ENCODE data around the gene RBKS.
"Not testable (repeated sequence)": the region's sequence is repeated elsewhere in the genome, so short reads cannot be mapped to it uniquely, and the experiment has no call there.

RBKS gene

DNA sequence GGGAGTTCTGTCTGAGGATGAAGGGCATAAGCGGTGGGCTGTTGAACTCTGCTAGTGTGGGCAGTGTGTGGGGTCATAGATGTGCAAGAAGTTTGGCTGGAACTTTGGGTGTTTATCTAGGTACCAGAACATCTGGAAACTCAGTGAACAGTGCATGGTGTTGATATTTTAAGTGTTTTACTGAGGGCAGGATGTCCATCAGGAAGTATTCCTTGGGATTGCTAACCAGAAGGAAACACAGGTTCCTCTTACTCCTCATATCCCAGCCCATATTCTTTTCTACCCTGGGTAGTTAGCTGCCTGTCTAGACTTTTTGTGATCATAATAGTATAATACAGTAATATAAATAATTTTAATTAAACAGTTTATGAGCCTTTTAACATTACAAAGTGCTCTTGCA is 15.9 kb upstream of the RBKS start:
- no peak for DNase-seq (ENCODE audit: low read depth)

DNA sequence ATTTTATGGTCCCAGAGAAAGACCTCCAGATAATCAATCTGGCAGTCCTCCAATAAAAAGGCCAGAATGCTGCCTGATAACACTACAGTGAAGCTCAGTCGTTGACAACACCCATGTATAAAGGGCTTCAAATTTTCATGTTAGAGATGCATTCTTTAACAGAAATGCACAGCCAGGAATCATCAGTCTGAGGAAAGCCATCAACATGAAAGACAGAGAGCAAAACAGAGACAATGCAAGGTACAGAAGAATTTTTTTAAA is 14.1 kb upstream of the RBKS start:
- no peak for DNase-seq (ENCODE audit: low read depth)

DNA sequence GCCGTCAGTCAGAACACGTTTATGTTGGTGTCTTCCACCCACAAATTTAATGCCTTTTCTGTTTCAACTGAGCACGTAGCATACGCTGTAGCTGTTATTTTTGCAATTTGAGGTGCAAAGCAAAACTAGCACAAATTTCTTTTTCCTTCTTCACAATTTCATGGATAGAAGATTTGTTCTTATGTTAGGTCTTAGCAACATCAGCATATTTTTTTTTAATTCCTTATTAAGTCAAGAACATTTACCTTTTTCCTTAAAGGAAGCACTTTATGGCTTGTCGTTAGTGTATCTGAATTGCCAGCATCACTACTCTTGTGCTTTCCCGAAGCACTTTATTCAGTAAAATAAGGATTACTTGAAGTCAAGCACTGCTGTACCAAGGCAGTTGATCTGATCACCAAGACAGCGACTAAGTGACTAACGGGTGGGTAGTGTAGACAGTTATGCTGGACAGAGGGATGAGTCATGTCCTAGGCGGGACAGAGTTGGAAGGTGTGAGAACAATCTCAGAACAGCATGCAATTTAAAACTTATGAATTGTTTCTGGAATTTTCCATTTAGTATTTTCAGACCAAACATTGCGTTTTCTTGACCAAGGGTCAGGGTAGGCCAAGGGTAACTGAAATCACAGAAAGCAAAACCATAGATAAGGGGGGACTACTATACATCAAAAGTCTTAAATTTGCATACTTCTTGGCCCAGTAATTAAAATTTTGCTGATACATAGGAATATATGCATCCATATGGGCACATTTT is 13.6 kb upstream of the RBKS start:
- no peak for DNase-seq (ENCODE audit: low read depth)

DNA sequence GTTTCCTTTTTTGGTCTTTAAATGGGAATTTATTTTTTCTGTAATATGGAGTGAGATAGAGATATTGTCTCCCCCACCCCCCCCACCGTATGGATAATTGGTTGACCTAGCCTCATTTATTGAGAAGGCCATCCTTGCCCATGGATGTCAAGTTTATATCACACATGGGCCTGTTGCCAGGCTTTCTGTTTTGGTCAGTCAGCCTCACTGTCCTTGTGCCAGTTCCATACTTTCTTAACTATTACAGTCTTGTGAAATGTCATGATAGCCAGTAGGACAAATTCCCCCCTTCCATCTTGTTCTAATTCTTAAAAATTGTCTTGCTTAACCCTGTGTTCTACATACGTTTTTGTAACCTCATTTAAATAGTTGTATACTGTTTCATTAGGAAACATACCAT is 12.8 kb upstream of the RBKS start:
- no peak for DNase-seq (ENCODE audit: low read depth)

DNA sequence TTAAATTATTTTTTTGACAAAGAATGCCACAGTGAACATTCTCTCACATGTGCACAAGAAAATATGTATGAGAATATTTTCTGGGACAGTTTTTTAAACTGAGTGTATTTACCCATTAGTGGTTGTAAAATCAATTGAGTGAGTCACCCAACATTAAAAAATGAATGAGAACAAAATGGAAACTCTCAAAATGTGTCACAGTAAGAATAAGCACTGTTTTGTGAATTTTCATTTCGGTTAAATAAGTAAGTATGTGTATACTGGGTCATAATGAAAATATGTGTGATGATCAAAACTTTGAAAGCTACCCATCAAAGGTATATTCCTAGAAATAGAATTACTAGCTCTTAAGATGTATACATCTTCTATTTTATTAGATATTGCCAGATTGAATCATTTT is 11.9 kb upstream of the RBKS start:
- DNase-seq (ENCODE audit: low read depth) = no peak

DNA sequence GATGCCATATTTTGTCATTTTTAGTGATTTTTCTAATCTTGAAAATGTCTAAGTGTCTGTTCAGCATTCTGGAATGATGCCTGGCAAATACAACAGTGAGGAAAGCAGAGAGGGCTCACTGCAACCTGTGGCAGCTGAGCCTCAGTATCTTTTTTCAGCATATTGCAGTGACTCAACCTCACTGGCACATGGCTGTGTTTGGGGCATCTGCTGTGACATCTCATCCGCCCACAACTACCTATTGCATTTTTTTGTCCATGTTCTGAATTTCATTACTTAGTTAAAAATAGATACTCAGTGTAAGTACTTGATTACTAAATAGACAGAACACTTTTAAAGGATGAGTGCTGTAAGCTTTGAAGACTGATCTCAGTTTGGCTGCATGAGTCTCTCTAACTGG is 11.0 kb upstream of the RBKS start:
- DNase-seq (ENCODE audit: low read depth) = no peak

DNA sequence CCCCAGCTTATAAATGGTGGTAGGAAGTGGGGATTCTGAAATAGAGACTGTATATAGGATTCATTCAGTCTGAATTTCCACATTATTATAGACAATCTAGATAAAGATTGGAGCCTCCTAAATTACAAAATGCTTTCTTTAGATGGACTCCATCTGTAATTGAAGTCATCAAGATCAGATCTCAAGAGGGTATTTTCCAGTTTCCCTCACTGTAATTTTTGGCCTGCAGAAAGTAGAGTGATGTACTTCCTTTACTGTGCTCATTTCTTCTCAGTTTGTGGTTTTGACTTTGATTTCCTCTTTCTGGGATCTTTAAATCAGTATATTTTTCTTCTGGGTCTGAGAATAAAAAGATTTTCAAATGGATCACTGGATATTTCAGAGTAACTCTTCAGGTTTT is 7.5 kb upstream of the RBKS start:
- DNase-seq (ENCODE audit: low read depth) = no peak

DNA sequence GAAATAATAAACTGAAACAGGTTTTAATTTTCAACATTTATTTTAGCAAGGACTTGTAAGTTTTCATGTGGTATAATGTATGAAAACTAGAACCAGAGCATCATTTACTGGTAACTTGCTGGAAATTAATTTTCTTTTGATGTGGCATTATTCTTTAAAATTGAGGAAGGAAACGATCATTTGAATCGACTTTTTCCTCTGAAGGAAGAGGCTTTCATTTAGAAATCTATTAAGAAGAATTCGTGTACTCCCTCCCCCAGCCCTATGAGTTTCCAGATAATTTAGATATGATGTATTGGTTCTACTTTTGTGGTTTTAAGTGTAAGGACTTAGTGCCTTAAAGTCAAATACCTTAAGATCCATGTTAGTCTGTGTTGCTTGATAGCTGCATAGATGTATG is 2.8 kb upstream of the RBKS start:
- no peak for DNase-seq (ENCODE audit: low read depth)

DNA sequence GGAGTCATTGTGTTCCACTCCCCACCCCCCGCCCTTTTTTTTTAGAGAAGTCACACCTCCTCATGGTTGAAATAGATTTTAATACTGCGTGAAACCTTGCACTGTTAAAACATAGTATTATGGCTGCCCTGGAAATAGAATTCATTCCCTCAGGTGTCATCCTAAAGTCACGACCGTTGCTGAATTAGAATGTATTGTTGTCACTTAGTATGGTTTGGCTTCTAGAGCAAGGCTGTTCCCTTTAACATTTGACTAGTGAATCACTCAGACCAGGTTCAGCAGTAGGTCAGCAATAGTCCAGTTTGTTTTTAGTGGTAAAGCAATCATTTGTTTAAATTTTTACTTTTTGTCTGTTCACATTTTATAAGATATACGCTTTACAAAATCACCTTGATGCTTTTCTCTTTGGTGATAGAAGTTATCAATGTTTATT is 1.5 kb upstream of the RBKS start:
- DNase-seq (ENCODE audit: low read depth) = no peak

DNA sequence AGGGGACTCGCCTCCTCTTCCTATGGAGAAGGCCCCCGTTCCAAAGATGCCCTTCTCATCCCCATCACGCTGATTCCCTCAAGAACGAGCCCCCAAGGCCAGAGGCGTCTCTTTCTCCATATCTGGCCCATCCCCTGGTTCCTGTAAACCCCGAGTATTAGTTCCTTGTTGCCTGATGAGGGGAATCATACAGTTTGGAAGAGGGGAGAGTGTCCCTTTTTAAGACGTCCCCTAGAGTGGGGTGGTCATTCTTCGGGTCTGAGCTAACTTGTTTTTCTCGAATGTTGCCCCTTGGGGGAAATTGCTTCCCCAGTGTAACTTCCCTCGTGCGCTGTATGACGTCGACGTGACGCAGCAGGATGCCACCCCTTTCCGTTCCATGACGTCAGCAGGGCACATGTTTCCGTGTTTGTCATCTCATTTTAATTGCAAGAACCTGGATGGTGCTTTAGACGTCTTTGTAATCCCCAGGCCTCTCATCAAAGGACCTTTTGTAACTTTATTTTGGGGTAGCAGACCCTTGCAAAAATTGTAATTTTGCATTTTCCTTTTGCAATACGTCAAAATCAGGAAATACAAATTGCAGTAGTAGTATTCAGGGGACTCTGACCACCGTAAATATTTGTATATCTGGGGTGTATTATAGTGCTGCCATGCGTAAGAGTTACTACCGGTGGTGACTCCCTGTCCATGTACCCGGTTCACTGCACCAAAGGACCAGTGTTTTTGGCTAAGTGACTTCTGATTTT is 911 bp upstream of the RBKS start:
- DNase-seq (ENCODE audit: low read depth) = peak; percentile 77

DNA sequence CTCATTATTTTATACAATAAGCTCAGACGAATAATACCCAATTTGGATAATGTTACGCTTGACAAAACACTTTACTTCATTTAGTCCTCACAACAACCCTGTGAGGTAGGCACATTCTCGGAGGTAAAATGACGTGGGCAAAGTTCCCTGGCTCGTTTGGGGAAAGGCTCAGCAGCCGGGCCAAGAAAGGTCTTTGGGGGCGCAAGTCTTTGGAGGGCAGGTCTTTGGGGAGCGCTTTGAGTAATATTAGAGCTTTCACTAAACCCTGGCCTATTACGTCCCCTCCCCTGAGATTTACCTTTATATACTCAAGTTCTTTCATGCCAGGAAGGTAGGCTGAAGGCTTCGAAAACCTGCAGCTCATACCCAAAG is 427 bp downstream of the RBKS start:
- DNase-seq (ENCODE audit: low read depth) = no peak

DNA sequence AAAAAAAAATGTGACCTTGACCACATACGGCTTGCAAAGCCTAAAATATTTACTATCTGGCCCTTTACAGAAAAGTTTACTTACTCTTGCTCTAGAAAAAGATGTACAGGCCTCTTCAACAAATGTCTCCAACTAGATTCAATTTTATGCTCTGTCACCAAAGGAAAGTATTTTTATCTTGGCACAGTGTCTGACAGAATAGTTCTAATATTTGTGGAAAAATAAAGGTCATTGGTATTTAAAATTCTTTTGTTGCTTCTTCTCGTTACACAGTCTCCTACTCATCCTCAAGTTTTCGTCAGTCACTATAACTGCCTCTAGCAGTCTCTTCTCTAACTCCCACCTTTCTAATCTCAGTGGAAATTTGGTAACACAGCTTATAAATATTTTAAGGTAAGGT is 1.4 kb downstream of the RBKS start:
- no peak for DNase-seq (ENCODE audit: low read depth)

DNA sequence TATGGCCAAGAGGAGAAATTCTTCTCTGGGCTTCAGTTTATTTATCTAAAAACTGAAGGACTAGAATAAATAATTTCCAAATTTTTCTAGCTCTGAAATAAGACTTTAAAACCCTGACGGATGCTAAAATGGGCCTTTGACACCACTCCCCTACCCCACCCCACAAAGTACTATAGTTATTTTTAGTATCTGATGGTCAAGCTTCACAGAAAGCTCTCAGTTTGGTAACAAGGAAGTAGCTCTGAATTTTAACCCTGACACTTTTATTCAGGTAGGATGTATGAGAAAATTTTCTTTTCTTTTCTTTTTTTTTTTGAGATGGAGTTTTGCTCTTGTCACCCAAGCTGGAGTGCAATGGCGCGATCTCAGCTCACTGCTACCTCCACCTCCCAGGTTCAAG is 2.4 kb downstream of the RBKS start:
- DNase-seq (ENCODE audit: low read depth) = no peak

DNA sequence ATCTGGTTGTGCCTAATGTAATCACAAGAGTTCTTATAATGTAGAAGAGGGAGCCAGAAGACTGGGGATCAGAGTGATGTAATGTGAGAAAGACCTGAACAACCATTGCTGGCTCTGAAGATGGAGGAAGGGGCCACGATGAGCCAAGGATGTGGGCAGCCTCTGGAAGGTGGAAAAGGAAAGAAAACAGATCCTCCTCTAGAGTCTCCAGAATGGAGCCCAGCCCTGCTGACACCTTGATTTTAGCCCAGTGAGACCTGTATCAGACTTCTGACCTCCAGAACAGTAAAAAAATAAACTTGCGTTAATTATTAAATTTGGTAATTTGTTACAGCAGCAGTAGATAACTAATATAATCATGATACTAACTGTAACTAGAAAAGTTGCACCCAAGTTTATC is 3.1 kb downstream of the RBKS start:
- no peak for DNase-seq (ENCODE audit: low read depth)

DNA sequence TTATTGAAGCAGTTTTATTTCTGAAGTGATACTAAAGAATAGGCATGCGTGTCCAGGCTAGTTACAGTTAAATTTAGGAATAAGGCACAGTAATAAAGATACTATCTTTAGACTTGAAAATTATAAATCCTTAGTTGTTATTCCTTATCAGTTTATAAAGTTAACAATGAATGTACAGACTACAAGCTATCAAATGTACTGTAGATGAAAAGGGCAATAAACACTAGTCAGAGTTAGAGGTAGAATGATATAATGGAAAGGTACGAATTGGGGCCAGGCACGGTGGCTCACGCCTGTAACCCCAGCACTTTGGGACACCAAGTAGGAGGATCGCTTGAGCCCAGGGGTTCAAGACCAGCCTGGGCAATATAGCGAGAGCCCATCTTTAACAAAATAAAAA is 3.9 kb downstream of the RBKS start:
- DNase-seq (ENCODE audit: low read depth) = no peak

DNA sequence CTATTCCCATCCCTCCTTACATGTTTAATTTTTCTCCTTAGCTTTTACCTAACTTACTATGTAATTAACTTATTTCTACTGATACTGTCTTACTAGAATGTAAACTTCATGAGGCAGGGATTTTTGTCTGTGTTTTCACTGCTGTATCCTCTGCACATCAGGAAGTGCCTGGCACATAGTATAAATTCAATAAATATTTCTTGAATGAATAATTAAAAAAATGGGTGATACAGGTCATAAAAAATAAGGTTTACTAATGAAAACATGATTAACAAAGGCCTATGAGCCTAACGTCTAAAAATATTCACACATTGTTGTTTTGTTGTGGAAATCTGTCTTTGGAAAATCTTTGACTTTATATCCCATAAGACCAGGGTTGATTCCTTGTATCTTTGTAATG is 4.5 kb downstream of the RBKS start:
- DNase-seq (ENCODE audit: low read depth) = no peak

DNA sequence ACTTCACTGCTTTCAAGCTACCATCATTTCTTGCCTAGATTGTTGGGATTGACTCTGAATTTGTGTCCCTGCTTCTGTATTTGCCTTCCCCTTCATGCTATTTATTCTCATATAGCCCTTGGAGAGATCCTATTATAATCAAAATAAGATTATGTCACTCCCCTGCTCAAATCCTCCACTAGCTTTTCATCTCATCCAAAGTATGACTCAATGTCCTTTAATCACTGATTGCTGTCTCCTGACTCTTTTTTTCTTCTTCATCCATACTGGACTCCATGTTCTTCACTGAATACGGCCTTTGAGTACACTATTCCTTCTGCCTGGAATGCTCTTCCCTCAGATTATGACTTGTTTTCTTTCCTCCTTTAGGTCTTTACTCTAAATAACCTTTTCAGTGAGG is 5.0 kb downstream of the RBKS start:
- no peak for DNase-seq (ENCODE audit: low read depth)

DNA sequence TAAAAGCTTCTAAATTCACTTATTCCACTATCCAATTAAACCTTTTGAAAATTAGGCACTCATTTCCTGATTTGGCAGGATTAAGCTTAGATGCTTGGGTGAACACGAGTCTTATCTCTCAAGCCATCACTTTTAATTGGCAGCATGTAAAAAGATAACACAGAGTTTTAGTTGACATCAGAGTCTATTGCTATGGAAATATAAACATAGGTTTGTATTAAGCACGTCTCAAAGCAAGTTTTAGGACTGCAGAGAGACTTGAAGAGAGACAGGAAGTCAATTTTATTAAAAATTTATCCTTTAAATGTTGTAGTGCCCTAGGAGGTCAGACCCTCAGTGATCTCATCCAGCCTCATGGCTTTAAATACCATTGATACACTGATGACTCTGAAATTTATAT is 5.6 kb downstream of the RBKS start:
- no peak for DNase-seq (ENCODE audit: low read depth)

DNA sequence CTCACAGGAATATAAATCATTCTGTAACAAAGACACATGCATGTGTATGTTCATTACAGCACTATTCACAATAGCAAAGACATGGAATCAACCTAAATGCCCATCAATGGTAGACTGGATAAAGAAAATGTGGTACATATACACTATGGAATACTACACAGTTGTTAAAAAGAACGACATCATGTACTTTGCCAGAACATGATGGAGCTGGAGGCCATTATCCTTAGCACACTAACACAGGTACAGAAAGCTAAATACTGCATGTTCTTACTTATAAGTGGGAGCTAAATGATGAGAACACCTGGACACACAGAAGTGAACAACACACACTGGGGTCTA is 7.6 kb downstream of the RBKS start:
- DNase-seq (ENCODE audit: low read depth) = not testable (repeated sequence)

DNA sequence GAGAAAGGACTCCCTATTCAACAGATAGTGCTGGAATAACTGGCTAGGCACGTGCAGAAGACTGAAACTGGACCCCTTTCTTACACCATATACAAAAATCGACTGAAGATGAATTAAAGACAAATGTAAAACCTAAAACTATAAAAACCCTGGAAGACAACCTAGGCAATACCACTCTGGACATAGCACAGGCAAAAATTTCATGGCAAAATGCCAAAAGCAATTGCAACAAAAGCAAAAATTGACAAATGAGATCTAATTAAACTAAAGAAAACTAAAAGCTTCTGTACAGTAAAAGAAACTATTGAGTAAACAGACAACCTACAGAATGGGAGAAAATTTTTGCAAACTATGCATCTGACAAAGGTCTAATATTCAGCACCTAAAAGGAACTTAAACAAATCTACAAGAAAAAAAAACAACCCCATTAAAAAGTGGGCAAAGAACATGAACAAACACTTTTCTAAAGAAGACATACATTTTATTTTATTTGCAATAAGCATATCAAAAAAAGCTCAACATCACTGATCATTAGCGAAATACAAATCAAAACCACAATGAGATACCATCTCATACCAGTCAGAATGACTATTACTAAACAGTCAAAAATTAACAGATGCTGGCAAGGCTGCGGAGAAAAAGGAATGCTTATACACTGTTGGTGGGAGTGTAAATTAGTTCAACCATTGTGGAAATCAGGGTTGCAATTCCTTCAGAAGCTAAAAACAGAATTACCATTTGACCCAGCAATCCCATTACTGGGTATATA is 8.2 kb downstream of the RBKS start:
- DNase-seq (ENCODE audit: low read depth) = not testable (repeated sequence)

DNA sequence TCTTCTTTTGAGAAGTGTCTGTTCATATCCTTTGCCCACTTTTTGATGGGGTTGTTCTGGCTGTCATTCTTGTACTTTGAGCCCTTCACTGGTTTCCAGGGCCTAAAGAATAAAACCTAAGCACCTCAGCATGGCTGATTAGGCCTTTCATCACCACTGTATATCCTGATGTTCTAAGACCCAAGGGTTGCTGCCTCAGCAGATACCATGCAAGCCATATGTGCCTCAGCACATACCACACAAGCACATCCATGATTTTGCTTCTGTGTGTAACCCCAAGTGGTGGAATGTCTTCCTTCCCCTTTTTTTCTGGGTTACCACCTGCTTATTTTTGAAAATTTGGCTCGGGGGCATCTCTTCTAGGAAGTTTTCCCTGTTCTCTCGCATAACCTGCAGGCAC is 11.4 kb downstream of the RBKS start:
- DNase-seq (ENCODE audit: low read depth) = no peak

DNA sequence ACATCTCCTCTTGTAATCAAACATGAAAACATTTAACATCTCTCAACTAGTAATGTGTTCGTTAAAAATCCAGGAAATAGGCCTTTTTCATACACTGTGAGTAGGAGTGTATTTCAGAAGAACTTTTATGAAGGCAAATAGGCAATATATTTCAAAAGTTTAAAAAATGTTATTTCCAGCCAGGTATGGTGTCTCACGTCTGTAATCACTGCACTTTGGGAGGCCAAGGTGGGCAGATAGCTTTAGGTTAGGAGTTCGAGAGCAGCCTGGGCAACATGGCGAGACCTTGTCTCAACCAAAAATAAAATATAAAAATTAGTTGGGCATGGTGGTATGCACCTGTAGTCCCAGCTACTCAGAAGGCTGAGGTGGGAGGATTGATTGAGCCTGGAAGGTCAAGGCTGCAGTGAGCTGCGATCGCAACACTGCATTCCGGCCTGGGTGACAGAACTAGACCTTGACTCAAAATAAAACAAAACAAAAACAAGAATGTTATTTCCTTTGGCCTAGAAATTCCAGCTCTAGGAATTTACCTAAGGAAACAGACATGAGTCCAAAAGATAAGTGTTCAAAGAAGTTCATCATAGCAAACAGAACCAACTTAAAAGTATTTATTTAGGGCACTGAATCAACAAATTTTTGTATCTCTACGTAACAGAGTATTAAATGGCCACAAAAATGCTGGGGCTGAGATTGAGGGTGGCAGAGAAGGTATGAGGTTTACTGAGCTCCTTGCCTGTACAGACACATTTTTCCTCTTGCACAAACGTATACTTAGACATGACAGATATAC is 14.9 kb downstream of the RBKS start:
- no peak for DNase-seq (ENCODE audit: low read depth)

DNA sequence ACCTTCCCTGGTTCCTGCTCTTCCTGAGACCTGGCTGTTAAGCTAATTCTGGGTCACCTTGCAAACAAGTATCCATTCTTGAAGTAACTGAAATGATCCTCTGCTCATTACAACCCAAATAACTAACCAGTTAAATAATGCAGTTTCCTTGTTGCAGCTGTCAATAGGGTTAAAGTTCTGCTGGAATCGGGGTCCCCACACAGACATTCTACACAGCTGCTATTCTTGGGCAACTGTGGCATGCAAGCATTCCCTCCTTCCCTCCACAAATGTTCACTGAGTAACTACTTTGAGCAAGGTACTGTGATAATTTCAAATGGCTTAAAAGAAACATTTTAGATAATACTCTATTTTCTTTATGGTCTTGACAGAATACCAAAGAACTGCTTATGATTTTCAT is 17.1 kb downstream of the RBKS start:
- DNase-seq (ENCODE audit: low read depth) = no peak

All from stimulated activated CD8-positive, alpha-beta memory T cell treated with anti-CD3 and anti-CD28 coated beads, Interleukin-7, amount 100 ng/mL, for 24 hours (primary cell).